ENCODE results near the gene SLC17A7.
A peak's percentile ranks its signal among the peaks of the same experiment; 100 is the strongest.

The SLC17A7 gene

DNA sequence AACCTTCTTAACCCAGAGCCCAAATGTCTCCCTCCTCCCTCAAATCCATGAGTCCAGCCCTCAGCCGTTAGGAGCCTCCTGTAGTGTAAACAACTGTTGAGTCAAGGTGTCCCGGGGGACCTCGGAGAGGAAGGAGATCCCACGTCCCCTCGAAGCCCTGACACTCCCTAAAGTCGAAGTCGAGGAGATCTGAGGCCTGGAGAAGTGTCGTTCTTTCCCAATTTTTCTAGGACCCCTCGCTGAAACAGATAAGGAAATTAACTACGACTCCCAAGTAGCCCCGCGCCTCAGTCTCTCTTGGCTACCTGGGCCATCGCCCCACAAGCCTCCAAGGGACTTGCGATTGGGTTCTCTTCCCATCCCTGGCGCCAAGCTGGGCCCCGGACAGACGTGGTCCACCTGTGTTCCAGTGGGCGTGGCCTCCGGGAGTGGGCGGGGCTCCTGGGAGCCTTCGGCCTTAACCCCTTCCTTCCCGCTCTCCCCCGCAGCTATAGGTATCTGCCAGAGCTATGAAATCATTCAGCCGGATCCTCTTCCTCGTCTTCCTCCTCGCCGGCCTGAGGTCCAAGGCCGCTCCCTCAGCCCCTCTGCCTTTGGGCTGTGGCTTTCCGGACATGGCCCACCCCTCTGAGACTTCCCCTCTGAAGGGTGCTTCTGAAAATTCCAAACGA lies 15.3 kb downstream of the SLC17A7 start:
- DNase-seq: peak; percentile 55

DNA sequence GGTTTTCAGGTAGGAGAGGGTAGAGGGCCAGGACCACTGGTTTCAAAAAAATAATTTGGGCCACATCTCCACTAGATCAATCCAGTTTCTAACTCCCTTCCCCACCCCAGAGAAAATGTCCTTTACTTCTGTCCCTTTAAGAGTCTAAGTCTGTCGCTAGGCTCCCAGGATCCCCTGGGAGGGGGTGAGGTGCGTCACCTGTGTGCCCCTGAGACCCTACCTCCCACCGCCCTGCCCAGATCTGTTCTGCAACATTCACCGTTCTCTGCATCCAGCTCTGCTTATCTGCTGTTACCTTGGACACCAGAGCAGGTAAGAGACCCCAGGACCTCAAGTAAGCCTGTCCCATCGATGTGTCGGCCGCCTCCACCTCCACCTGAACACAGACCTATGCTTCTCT lies 16.1 kb downstream of the SLC17A7 start, which contains the start of gene GFY:
Gene GFY, plus strand, starts transcription at position 211 of the 400 bp plus-strand sequence. CDS start 1,043 bp downstream, outside the sequence.
- DNase-seq: peak; percentile 5

DNA sequence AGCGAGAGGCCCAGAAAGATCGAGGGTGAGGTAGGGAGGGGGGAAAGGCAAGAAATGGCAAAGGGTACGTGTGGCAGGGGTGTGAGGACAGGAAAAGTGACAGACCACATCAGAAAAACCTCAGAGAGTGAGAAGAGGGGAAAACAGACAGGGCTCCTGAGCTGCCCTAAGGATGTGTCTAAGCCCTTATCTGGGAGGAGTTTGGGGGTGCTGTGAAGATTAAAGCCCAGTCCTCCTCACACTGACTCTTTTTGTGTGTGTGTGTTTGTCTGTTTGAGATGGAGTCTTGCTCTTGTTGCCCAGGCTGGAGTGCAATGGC lies 17.4 kb downstream of the SLC17A7 start:
- DNase-seq: no peak

DNA sequence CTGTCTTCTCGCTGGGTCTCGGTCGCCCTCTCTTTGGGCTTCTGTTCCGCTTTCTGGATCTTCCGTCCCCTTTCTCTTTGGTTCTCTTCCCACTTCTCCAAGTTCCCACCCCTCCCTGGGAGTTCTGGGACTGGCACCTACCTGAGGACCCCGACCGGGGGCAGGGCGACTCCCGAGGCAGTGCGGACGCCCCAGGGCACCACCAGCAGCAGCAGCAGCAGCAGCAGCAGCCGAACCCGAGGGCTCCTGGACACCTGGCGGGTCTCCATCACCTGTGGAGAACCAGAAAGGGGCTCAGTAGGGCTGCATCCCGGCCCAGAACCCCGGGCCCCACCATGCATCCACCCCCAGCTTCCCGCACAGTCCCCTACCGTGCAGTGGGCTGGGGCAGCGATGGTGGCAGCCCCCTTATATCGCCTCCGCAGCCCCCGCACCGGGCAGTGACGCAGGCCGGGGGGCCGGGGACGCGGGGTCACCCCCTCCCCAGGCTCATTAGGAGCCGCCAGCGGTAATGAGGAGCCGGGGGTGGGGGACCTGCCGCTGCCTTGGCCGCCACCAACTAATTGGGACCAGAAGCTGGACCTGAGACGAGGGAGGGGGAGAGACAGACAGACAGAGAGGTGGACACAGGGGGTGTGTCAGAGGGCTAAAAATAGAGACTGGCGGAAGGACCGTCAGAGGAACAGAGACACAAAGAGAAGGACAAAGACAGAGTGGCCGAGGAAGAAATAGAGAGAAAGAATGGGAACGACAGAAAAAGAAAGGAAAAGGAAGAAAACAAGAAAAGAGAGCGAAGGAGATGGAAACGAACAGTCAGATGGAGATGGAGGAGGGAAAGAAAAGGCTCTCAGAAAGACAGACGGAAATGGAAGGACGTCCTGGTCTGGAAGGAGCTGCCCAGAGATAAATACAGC lies 18.0 kb downstream of the SLC17A7 start, which contains the start of gene PTH2:
Gene PTH2, minus strand, starts transcription at position 371 of the 914 bp plus-strand sequence. Its CDS starts 102 bp downstream, at position 269.
- no peak for DNase-seq

DNA sequence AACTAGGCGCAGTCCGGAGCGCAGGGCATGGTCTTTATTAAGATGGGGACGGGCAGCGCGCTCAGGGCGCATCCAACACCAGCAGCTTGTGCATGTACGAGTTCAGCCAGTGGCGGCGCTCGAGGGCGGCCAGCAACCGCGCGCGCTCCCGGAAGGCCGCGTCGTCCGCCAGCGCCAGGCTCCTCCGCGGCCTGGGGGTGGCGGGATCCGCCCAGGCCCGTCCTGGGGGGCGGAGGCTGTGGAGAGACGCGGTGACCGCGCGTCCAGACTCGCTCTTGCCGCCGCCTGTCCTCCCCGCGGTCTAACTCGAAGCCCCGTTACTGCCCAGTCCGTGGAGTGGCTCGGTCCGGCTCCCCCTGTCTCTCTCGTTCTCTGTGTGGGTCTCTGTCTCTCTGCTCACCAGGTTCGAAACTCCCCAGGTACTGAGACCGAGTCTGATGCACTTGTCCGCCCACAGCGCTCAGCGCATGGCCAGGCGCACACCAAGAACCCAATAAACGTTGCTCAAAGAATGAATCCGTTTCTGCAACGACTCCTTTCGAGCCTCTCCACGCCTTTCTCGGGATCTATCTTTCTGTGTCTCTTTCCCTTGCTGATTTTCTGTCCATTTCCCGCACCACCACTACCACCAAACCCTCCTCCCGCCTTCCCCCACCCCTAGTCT lies 18.8 kb downstream of the SLC17A7 start:
- peak; percentile 52 for DNase-seq

DNA sequence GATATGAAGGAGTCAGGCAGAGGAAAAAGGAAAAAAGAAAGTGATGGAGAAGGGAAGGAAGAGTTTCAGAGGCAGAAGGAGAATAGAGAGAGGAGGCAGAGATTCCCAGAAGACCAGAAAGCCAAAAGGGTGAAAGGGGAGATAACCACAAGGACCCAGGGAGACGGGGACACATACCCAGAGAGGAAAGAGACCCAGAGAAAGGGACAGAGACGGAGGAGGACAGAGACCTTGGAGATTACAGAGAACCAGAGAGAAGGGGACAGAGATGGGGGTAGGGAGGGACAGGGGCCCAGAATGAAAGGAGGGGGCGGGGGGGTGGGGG lies 19.5 kb downstream of the SLC17A7 start:
- DNase-seq: no peak

DNA sequence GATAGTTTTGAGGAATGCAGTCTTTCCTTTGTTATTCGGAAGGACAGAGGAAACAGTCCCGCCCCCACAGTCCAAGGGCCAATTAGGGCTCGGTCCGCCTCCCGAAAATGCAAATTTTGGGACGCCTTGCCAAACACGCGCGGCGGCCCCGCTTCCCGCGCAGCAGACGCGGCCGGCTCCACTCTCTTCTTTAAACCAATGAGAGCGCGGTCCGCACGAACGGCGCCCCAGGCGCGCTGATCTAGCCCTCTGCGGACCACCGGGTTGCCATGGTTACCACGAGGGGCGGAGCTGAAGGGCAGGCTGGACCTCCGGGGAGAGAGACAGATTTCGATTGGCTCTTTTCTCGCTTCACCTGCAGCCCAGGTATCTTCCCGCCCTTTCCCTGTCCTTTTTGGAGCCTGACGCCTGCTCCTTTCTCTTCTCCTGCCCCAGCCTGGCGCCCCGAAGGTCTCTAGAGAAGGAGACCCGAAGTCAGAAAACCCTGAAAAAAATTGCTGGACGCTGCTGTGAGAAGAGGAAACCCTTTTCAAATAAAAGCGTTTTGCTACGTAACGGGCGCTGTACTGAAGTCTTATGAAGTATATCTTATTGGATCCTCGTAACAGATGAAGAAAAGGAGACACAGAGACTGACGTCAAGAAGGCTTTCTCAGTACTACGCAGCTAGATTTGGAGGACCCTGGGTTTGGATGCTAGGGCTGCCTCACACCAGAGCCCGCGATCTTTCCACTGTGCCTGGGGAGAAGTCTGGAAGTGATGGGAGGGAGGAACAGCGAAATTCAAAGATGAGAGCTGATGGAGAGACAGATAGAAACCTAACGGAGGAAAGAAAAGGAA lies 20.1 kb downstream of the SLC17A7 start:
- DNase-seq: peak; percentile 97

DNA sequence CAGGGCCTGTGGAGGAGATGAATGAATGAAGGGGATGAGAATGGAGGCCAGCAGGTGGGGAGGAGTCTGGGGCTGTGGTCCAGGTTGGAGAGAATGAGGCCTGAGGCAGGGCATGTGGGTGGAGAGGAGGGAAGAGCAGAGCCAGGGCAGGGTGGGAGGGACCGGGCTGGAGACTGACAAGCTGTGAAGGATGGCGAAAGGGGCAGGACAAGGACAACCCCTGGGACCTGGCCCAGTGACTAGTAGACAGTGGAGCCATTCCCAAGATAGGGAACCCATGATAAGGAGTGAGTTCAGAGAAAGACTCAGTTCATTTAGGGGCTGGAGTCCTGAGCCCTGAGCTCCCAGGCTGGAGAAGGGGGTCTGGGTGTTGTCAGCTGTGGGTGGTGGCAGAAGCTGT lies 21.1 kb downstream of the SLC17A7 start:
- DNase-seq: no peak

DNA sequence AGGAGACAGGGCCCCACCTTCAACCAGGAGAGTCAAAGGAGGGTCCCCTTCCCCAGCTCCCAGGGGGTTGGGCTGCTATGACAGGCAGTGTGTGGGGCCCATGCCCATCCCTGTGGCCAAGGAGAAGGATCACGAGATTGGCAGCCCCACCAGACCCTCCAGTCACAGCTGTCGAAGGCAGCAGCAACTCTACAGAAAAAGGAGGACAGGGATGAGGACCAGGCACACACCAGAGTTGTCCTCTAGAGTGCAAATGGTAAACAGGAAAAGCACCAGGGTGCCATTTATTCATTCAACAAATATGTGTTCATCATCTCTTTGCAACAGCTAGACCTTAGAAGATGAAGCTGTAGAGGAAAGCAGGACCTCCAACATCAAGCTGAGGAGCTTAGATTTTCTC lies 22.2 kb downstream of the SLC17A7 start:
- DNase-seq: no peak

DNA sequence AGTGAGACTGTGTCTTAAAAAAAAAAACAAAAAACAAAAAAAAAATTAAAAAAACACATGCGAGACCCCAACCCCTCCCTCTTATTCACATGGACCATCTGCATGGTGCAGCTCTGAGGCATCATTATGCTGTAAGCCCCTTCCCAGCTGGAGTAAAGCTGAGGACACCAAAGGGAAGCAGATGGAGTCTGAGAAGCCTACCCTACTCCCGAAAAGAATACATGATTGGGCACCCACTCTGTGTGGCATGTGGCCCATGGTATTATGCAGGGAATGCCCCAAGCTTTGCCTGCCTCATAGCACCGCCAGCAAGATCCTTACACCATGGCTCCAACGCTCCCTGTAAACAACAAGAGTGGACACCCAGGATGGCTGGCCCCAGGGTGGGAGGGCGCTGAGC lies 22.8 kb downstream of the SLC17A7 start:
- no peak for DNase-seq

DNA sequence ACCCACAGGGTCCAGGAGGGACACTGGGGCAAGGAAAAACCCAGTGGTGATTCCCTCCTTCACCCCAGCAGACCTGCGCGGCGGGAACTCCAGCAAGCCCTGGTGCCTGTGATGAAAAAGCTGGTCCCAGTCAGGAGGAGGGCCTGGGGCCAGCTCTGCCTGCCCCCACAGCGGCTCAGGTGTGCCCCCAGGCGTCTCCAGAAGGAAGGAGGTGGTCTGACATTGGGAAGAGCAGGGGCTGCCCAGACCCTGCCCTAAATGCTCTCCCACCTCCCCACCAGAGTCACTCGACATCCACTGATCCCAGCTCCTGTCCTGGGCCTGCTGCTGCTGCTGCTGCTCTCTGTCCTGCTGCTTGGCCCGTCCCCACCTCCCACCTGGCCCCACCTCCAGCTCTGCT lies 24.2 kb downstream of the SLC17A7 start:
- DNase-seq: no peak

DNA sequence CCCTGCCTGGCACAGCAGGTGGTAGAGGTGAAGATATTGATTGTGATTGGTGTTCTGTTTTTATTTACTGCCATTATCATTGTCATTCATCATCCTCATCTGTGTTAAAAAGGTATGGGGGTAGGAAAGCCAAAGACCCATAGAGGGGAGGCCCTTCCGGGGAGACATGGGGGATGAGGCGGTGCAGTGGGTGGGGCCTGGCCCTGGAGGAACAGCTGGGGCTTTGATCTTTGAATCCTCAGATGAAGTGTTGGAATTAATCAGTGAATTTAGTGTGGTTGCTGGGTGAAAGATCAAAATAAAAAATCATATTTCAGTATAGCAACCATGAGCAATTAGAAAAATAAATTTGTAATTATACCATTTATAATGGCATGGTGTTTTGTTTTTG lies 25.5 kb downstream of the SLC17A7 start:
- no peak for DNase-seq

DNA sequence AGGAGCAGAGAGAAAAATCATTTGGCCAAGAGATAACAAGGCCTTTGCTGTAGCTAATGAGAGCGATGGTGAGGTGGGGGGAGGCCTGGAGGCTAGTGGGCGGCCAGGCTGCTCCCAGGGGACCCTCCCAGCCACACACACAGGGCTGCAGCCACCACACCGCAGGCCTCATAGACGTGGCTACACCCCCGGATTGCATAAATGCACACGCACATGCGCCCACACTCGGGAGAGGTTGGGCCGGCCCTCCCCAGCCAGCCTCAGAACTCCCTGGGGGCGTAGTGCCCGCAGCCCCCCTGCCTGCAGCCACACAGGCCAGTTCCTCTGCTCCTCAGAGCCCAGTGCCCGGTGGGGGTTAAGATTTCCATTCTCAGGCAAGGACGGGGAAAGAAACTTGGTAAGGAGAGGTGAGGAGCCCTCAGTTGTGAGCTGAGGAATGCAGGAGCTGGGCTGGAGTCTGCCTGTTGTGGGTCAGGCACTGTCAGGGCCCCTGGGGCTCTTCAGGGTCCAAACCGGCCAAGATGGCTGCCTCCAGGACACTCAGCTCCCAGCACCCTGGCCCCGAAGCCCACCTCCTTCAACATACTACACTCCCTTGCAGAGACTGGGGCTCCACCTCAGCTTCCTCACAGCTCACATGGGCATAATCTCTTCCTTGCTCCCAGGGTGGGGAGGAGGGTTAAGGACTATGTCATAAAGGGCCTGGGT lies 26.1 kb downstream of the SLC17A7 start:
- DNase-seq: no peak

DNA sequence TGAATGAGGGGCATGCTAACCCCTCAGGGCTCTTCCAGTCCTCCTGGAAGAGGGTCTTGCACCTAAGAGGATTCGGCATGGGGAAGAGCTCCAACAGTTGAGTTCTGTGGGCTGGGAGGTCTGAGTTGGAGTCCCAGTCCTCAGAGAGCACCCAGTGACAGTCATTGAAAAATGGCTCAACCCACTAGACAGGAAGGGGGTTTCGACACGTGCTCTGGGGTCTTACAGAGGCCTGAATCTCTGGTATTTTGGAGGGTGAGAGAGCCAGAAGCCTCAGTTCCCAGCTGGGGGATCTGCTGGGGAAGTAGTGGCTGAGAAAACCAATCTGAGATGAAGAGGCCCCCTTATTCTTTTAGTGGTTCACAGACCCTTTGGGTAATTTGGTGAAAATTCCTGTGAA lies 27.1 kb downstream of the SLC17A7 start:
- no peak for DNase-seq

DNA sequence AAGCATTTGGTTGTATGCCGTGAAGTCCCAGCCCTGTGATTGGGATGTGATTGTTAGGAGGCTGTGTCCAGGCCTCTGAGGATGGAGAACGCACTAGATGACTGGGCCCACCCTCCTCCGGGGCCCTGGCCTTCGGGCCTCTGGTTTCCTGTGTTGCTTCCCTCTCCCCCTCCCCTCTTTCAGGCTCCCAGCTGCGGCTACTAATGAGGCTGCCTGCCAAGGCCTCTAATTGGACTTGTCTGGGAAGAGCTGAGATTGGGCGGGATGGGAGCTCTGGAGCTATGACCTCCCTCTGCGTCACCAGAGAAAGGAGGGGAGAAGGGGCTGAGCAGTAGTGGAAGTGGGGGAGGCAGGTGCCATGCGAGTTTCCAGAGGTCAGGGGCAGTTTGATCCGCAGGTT lies 28.0 kb downstream of the SLC17A7 start:
- no peak for DNase-seq

DNA sequence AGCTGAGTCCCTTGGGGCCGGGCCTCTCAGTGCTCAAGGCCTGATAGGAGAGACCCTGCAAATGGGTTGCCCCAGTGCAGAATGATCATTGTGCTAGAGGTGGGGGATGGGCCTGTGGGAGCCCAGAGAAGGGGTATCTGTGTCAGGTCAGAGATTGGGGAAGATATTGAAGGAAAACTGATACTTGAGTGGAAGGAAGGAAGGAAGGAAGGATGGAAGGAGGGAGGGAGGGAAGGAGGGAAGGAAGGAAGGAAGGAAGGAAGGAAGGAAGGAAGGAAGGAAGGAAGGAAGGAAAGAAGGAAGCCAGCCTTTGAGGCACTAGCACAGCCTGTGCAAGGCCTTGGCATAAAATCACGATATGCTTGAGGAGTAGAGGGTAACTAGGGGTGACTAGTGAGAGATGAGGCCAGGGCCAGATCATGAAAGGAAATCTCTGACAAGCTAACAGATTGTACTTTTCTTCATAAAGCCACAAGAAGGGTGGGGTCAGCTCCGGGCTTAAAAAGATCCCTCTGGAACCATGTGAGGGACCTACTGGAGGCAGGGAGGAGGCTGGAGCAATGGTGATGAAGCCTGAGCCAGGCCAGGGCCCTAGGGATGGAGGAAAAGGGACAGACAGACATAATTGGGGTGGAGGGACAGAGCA lies 29.5 kb downstream of the SLC17A7 start:
- DNase-seq: no peak

DNA sequence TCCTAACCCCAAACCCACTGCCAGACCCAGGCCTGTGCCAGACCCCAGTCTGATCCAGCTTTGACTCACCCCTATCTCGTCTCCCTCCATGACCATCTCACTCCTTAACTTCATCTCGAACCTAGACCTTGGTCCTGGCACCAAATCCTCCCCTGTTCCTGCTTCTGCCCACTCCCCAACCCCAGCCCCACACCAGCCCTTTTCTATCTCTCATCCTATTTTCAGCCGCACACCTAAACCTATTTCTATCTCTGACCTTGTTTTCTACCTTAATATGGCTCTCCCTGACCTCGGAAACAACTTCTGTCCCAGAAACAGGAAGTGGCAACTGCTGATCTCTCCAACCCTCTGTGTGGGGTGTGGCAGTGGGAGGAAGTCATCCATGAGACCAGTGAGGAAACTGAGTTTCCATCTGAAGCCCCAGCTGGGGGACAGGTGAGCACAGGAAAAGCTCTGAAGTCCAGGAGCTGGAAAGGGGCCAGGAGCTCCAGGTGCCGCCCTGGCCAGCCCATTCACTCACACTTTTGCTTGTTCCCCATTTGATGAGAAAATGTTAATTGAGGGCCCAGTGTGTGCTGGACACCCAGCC lies 31.8 kb downstream of the SLC17A7 start:
- DNase-seq: no peak

DNA sequence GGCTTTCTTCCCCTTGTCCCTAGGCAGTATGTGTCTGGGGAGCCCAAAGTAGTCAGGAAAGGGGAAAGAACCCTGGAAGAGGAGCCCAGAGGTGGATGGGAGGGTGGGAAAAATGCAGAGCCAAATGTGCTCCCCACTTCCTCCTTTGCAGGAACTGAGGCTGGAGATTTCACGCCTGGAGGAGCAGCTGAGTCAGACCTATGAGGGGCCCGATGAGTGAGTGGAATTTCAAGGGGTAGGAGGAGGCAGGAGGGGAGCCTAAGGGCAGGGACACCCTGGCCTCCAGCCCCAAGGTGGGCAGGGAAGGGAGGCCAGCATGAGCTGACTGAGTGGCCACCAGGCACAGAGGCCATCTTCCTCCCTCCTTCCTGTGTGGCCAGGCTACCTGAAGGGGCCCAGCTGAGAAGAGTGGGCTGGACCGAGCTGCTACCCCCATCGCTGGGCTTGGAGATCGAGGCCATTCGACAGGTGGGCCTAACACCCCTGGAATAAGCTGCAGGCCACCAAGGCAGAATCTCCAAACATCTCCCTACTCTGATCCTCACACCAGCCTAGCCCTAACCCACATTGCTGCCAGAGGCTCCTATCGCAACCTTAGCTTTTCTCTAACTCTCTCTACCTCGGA lies 32.4 kb downstream of the SLC17A7 start:
- no peak for DNase-seq

DNA sequence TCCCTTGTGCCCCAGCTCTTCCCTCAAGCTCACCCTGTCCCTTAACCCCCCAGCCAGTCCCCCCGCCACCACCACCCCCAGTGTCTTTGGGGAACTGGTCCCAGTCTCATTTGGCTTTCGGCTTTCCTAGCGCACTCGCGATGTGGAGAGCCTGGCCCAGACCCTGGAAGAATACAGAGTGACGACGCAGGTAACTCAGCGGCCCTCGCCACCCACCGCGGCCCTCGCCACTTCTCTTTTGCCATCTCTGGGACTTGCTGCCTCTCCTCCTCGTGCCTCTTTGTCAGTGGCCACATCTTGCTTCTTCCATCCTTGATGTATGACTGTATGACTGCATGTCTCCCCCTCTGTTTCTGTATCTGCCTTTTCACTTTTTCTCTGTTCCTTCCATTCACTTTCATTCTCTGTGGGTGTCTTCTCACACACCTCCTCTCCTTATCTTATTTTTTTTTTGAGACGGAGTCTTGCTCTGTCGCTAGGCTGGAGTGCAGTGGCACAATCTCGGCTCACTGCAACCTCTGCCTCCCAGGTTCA lies 33.8 kb downstream of the SLC17A7 start:
- DNase-seq: no peak

DNA sequence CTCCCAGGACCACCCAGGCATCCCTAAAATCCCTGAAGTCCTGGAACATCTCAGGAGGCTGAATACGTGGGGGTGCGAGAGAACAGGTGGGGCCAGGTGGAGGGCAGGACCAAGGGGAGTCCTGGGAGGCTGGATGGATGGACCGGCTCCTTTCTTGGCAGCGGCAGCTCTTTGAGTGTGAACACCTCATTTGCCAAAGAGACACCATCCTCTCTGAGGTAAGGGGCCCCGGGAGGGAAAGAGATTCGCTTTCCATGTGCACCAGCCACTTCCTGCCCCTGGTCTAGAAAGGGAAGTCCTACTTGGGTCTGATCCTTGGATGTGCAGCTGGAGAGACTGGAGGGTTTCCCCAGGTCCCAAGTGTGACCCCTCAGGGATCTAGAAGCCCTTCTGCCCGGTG lies 34.2 kb downstream of the SLC17A7 start:
- DNase-seq: no peak
